Inflammatory macrophage (primary cell): ENCODE measurements around the gene COMTD1.
"Not testable (repeated sequence)": the region's sequence is repeated elsewhere in the genome, so short reads cannot be mapped to it uniquely, and the experiment has no call there.

Source experiments
- DNase-seq, 2 donors: peaks; one replicate each; pipeline ENCODE4 v3.0.0-alpha.2; 2020 to 2022

Gene COMTD1

GRCh38 chr10:75194625-75195024 is 41.1 kb downstream of the COMTD1 start:
- not testable (repeated sequence) for DNase-seq

- peak; percentile 92 to 98 for DNase-seq
Measured at GRCh38 chr10:75191821-75192568, 43.8 kb downstream of the COMTD1 start.

- peak in 1 of 2 donors; percentile 9 for DNase-seq
Measured at GRCh38 chr10:75189266-75190096, 46.3 kb downstream of the COMTD1 start.

GRCh38 chr10:75188522-75188921 is 47.2 kb downstream of the COMTD1 start:
- not testable (repeated sequence) for DNase-seq

- DNase-seq = peak; percentile 56 to 69
Measured at GRCh38 chr10:75187961-75188426, 47.8 kb downstream of the COMTD1 start.

GRCh38 chr10:75186310-75186709 is 49.4 kb downstream of the COMTD1 start:
- DNase-seq = no peak
